ENCODE data around the gene WDPCP.
"Not testable (repeated sequence)": the region's sequence is repeated elsewhere in the genome, so short reads cannot be mapped to it uniquely, and the experiment has no call there.

The WDPCP gene

GRCh38 chr2:63096491-63096890 is 491.8 kb downstream of the WDPCP start:
- TF ChIP-seq CTCF (IDR thresholded peaks at IDR 0.05; ENCODE audit: low read depth, low read length), result no peak
- DNase-seq (ENCODE audit: extremely low read depth, low read depth), result no peak

- no peak for TF ChIP-seq CTCF (IDR thresholded peaks at IDR 0.05; ENCODE audit: low read depth, low read length)
- DNase-seq (ENCODE audit: extremely low read depth, low read depth), result no peak
Measured at GRCh38 chr2:63093502-63093901, 494.8 kb downstream of the WDPCP start.

GRCh38 chr2:63092857-63093256 is 495.4 kb downstream of the WDPCP start:
- no peak for TF ChIP-seq CTCF (IDR thresholded peaks at IDR 0.05; ENCODE audit: low read depth, low read length)

GRCh38 chr2:63092401-63092800 is 495.9 kb downstream of the WDPCP start:
- DNase-seq (ENCODE audit: extremely low read depth, low read depth), result no peak
- no peak for TF ChIP-seq CTCF (IDR thresholded peaks at IDR 0.05; ENCODE audit: low read depth, low read length)

More at GRCh38 chr2:63092857-63093256, 495.4 kb downstream of the WDPCP start:
- no peak for DNase-seq (ENCODE audit: extremely low read depth, low read depth)

GRCh38 chr2:63086687-63087086 is 501.6 kb downstream of the WDPCP start:
- TF ChIP-seq CTCF (IDR thresholded peaks at IDR 0.05; ENCODE audit: low read depth, low read length), result no peak
- DNase-seq (ENCODE audit: extremely low read depth, low read depth), result no peak

- DNase-seq (ENCODE audit: extremely low read depth, low read depth), result no peak
- no peak for TF ChIP-seq CTCF (IDR thresholded peaks at IDR 0.05; ENCODE audit: low read depth, low read length)
Measured at GRCh38 chr2:63081404-63081803, 506.9 kb downstream of the WDPCP start.

- TF ChIP-seq CTCF (IDR thresholded peaks at IDR 0.05; ENCODE audit: low read depth, low read length), result peak; percentile 23
- no peak for DNase-seq (ENCODE audit: extremely low read depth, low read depth)
Measured at GRCh38 chr2:63078852-63079606, 509.2 kb downstream of the WDPCP start.

GRCh38 chr2:63074399-63074798 is 513.9 kb downstream of the WDPCP start:
- not testable (repeated sequence) for DNase-seq (ENCODE audit: extremely low read depth, low read depth)

Data from AG09319 (cell line).